ENCODE data around the gene CLEC20A.
"Not testable (repeated sequence)": the region's sequence is repeated elsewhere in the genome, so short reads cannot be mapped to it uniquely, and the experiment has no call there.

The CLEC20A gene

DNA sequence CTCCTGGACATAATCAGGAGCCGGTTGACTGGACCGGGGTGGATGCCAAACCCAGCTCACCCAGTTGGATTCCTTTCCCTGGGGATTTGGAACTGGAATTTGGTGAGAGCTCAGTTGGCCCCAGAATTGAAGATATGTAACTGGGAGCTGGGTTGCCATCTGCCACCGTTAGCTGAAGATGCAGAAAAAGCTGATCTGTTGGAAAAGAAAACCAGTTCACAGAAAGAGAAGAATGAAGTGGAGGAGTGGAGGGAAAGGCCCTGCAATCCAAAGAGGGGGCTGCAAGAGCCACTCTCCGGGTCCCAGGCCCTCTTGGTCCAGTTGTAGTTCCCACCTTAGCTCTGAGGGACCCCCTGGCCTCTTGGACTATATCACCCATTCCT lies 32.2 kb upstream of the CLEC20A start:
- no peak for DNase-seq

DNA sequence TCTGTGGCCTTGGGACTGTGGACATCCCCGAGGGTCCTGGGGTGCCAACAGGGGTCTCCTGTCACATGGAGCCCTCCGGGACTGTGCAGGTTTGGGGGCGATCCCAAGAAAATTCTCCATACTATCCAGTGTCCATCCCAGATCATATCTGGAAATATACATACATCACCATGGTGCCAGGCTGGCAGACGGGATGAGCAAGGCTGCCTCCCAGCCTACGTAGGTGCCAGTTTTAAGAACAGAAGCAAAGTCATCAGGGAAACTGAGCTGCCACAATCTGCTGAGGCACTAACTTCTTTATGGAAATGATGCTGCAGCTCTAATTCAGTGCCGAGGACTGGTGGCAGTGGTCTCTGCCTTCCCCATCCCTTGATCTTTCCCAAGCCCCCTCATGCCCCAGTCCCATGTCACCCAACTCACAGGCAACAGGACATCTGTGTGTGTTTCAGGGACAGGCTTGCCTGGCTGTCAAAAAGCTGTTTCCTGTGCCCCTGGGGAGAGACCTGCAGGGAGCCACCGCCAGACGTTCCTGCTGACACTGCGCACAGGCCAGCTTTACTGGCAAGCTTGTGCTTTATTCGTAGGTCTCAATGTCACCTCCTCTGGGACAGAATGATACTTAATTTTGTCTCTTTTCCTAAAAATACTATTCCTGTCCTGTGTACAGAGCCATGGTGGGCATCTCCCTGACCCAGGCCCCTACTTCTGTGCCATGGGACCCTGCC lies 31.6 kb upstream of the CLEC20A start:
- DNase-seq = no peak

DNA sequence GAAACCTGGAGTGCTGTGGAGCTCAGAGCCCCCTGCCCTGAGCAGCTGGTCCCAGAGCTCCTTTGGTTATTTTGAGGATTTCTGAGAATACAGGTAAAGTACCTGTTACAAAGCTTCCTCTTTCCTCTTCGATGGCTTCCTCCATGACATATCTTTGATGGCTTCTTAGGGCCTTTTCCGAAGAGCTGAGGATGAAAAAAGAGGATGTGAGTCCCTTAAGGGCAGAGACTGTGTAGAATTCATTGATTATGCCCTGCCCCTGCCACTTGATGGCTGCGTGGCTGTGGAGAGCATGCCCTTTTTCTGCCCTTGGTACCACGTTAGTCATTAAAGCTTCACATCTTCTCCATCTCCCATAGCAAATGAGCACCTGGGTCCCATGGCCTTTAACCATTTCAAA lies 30.4 kb upstream of the CLEC20A start:
- no peak for DNase-seq

DNA sequence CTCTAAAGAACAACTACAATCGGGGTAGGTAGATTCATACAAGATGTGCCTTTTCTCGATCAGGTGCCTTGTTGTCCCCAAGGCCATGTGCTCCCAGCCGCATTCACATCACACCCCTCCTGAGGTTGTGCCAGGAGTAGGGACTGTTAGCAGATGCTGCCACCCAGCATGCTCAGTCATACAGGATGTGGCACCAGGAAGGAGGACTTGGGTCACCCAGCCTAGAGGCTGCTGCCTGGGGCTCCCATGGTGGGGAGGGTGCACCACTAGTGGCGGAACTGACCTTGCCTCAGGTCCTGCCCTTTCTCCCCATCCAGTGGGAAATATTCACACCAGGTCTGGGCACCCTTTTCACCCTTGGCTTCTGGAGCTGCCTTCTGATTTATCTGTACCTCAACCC lies 24.5 kb upstream of the CLEC20A start:
- DNase-seq = no peak

DNA sequence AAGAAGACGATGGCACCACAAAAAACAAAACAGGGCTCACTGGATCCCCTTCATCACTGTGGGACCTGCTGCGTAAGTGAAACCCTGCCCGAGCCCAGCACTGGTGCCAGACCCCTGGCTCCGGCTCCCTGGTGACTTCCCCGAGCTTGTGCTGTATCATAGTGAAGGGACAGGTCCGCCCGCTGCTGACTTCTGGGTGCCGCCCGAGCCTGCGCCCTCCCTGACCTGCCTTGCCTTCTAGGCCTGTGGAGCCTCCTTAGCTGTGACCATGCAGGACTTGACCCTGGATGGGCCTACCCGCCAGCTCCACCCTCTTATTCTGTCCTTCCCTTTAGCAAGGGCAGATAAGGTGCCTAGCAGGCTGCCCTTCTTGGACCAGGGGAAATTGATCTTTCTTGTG lies 24.0 kb upstream of the CLEC20A start:
- no peak for DNase-seq

DNA sequence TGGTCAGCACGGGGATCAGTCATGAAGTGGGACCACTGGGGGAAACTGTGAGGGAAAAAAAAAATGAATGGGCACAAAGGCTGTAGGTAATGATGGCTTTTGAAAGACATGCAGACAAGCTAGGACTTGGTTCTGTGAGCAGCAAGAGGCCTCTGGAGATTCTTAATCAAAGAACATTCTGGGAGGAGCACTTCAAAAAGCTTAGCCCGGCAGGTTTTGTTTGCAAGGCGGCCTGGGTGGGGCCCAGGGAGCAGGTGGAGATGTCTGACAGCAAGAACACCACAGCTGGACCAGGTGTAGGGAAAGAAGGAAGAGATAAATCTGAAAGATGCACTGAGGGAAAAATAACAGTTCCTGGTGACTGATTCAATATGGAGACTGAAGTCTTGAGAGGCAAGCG lies 22.1 kb upstream of the CLEC20A start:
- no peak for DNase-seq

DNA sequence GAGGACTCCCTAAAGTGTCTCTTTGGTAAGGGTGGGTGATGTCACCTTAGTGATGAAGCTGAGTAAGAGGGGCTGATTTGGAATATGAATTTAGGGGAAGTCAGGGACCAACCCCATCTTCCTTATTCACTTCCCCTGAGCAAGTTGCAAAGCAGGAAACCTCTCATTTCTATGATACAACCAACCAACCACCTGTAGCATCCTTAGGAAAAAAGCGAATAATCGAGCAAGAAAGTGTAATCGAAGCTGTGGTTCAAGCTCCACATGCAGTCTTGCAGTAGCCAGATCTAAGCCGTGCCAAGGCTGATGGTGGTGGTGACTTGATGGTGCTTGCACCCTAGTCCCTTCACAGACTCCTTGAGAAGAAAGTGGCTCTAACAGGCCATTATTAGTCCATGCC lies 19.3 kb upstream of the CLEC20A start:
- no peak for DNase-seq

DNA sequence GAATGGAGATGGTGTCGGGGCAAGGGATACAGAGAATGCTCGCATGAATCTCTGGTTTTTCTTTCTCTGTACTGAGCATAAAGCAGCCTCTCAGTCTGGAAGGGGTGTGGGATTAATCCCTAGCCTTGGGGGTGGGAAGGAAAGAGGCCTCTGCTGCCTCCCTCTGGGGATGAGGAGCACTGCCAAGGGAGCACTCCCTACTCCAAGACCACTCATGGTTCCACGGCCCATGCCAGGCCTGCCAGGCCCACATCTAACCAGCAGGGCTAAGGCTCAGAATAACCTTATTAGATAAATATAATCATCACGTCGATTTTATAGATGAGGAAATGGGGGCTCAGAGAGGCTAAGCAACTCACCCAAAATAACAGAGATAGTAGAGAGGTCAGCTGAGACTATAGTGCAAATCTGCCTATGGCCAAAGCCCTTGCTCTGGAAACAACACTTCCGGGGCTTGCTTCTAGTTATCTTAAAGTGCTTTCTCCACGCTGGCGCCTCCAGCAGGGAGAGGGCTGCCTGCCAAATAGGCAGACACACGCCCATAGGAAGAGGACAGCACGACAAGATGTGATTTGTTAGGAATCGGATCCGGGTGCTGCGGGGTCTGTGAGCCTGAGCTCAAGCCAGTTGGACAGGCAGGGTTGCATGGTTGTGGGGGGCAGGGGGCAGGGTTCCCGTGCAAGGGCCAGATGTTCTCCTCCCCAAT lies 16.7 kb upstream of the CLEC20A start:
- DNase-seq = no peak

DNA sequence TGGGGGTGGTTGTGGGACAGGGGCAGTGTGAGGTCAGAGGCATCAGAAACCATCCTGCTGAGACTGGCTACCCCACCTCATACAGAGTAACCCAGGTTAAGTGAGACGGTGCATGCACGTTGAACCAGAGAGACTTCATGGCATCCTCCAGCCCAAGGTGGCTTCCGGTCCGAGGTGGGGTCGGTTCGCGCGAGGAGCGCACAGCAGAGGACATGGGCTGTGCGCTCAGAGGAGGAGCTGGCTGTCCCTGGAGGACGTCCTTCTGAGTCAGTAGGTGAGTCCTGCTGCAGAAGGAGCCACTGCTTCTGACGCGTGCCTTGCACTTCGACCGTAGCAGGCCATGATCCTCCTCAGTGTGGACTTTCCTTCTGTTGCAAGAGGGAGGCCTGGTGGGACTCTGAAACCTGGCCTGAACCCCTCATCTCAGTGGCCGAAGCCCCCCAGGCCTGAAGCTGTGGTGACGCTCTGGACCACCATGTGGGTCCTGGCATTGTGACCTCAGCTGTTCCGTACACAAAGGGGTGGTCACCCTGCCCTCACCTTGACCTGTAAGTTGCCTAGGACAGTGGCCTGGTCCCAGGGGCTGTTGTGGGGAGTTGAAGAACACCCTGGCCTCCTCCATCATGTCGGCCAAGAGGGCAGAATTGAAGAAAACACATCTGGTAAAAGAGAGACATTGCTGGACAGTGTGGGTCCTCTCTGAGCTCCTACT lies 16.0 kb upstream of the CLEC20A start, which contains the start of gene TEX35:
TEX35 (plus strand) TSS at position 544 of the 712 bp plus-strand sequence; CDS start at position 624, 80 bp downstream.
- no peak for DNase-seq

DNA sequence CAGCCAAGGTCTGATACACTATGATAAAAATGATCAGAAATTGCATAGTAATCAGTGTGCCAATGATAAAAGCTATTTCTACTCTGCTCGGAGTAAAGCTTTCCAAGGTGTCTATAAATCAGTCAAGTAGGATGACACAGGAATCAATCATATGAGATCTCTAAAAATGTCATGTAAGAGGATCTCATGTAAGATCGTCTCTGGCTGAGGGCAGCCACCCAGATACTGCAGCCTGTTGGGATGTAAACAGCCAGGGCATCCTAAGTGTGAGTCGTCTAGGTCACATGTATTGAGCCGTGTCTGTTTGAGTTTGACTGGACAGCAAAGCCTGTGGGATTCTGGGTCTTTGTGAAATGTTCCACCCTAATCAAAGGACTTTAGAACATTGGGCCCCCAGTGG lies 13.4 kb upstream of the CLEC20A start:
- DNase-seq = no peak

DNA sequence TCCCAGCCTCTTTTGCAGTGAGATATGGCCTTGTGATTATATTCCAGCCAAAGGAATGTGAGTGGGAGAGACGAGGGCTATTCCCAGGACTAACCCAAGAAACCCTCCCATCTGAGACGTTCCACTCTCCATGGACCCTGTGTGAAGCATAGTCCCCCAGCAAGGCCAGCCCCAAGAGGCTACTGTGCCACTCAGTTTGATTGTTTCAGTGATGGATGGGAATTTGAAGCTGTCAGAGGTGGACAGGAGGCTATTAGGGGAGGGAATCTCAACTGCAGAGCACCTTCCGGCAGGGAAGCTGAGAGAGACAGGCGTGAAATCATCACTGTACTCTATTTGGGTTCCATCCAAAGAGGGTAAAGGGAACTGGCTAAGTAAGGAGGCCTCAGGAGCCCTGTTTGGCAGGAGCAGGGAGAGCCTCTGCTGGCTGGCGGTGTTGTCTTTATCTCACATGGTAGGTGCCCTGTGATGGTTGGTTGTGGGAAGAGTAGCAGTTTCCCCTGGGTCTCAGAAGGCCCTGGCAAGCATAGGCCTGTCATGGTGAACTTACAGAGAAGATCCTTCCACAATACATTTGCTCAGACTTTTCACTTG lies 12.7 kb upstream of the CLEC20A start:
- DNase-seq = no peak

DNA sequence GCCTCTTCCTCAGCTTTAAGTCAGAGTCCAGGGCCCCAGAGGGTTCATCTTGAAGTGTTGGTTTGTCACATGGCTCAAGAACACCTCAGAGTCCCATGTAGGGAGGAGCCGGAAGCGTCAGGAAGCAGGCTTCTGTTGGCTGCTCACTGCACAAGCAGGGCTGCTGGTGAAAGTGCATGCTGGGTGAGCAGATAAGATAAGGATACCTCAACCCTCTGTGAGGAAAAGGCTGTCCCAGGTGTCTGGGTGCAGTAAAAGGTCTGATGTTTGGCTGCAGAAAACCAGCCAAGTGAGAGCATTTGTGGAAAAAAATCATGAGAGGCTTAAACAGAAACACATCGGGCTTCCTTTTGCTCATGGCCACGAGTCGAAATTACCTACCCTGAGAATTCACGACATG lies 9.9 kb upstream of the CLEC20A start:
- DNase-seq = no peak

DNA sequence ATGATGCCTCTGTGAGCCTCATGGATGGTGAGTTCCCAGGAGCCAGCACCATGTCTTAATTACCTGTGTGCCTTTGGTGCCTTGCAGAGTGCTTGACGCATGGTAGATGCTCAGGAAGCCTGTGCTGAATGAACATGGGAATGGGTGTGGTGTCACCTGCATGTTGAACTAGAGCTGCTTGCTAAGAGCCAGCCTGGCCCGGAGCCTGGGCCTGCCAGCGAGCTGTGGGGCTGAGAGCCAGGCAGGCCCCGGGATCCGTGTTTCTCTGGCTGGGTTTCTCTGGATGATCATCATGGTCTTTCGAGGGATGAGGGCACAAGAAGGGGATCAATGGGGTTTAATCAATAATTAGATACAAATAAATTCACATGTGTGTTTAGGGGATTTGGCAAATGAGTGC lies 9.4 kb upstream of the CLEC20A start:
- DNase-seq = no peak

DNA sequence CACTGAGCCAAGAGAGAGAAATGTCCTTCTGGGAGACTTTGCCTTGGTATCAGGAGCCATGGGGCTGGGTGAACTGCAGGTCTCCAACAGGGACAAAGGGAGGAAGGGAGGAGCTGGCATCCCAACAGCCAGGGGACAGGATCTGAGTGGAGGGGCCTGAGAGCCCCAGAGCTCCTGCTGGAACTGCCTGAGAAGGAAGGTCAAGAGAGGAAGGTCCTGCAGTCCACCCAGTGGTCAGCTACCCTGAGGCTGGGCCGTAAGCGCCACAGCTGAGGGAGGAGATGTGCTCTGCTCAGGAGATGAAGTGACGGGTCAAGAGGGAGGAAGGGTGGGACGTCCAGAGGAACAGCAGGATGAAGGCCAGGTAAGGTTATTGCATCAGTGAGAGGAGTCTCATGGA lies 7.5 kb upstream of the CLEC20A start:
- DNase-seq = no peak

DNA sequence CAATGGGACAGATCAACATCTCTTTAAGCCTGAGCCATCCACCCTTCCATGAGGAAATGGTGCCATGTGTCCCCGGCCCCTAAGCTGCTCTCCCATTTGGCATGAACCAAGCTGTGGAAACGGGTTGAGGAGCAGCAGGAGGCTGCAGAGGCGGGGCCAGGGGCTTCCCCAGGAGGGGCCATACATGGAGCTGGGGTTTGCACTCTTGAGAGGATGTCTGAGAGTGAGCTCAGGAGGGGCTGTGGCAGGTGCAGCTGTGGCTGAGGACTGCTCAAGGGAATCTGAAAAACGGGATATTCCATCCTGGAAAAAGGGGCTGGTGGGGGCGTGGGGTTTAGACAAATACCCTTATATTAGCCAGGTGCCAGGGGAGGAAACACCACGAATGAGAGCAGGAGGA lies 7.1 kb upstream of the CLEC20A start:
- no peak for DNase-seq

DNA sequence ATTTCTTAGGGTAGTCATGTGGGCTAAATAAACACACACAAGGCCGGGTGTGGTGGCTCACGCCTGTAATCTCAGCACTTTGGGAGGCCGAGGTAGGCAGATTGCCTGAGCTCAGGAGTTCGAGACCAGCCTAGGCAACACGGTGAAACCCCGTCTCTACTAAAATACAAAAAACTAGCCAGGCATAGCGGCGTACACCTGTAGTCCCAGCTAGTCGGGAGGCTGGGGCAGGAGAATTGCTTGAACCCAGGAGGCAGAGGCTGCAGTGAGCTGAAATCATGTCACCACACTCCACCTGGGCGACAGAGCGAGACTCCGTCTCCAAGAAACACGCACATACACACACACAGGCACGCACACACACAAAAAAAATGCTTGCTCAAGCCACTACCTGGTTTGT lies 6.6 kb upstream of the CLEC20A start:
- DNase-seq = not testable (repeated sequence)

DNA sequence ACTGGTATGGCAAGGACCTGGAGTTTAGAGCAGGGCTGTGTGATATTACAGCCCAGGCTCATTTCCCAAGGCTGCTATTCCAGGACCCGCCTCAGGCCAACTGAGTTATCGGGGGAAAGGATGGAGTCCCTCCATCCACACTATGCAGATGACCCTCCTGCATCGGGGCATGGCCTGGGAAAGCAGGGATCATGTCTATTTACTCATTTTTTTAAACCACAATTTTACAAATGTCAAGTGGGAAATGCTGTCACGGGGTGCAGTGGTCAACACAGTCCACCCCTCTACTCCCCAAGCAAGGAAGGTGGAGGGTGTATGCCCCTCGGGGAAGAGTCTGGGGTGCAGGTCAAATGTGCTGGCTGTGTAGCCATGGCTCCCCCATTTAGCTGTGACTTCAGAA lies 6.1 kb upstream of the CLEC20A start:
- no peak for DNase-seq

DNA sequence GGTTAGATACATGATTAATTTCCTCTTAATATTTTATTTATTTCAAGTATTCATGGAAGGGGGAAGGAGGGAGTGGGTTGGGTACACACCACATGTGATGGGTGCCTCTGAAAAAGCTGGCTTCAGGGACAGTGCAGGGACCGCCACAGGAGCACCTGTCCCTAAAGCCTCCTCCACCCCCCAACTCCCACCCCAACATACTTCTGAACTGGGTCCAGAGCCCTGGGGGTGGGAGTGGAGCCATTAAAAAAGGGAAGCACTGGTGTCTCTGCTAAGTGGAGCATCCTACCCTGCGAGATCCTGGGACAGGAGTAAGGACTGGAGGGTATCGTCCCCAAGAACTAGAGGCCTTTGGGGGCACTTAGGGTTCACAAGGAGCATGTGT lies 5.6 kb upstream of the CLEC20A start:
- no peak for DNase-seq

DNA sequence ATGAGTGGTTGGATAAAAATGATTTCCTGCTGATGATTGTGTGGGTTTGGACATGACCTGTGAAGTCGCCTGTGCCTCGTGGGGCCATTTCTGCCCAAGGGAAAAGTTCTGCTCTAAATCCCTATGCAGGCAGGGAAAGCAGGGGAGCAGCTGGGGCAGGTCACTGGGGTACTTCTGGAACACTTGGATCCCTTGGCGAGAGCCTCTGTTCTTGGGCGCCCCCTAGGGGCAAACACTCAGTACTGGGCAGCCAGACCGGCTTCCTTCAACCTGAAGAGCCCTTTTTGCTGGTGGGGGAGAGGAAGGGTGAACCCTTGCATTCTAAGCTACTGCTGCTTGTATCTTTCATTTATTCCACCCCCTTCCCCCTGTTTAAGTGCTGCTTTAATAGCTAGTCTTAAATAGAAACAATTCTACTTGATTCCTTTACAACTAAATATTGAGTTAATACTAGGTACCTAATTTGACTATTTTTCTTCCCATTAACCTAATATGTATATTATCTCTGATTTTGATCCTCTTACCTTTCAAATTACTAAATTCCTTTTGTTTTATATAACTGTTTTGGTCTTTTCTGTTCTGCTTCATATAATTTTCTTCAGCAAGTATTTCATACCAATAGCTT lies 5.1 kb upstream of the CLEC20A start:
- DNase-seq = peak; percentile 38

DNA sequence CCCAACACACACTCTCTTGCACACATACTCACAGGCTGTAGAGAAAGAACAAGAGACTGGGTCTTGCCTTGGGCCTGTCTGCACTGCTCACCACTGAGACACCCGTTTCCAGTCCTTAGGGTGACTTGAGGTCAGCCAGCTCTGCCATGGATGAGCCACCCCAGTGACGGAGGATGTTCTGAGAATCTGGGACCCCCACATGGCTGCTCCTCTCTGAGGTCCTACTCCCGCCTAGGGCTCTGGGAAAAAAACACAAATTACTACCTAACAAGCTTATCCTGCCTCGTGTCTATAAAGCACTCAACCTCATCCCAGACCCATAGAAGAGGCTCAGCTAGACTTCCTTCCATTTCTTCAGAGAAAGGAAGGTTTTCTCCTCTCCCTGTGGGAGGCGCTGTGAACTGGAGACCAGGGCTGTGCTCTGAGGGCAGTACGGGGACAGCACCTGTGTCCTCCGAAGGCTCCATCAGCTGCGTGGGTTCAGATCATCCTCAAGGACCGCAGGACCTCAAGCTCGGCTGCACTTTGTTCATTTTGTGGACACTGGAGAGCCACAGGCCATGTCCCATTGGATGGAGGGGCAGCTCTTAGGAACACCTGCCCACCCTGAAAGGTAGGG lies 4.3 kb upstream of the CLEC20A start:
- no peak for DNase-seq

DNA sequence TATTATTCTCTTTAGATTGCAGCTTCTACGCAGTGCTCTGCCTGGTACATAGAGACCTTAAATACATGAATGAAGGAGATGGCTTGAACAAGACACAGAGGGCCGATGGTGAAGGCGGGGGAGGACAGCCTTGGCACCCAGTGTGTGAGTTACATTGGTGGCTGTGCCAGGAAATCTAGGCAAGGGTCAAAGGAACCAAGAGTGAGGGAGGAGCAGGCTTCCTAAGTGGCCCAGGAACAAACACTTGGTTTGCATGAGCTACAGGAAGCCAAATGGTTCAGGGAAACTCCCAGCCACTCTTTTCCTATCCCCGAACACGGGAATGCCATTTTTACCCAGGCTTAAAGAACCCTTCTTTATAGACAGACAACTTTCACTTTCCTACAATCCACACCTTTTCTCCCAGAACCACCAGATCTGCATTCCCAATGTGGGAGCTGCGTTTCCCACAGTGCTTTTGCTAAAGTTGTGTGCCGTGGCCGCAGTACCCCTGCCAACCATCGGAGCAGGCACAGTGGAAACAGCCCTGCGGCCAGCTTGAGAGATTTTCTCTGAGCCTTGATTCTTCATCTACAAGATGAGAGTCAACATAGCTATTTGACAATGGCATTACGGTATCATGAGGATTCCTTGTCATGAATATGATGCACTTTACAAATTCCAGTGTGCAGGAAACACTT lies 3.5 kb upstream of the CLEC20A start:
- no peak for DNase-seq

All from stimulated activated CD4-positive, alpha-beta T cell treated with anti-CD3 and anti-CD28 coated beads, Interleukin-12 subunit alpha, Interleukin-12 subunit beta, amount 100 ng/mL, for 4 hours (primary cell).